PC-3 (cell line): ENCODE data around the gene CDHR5.

ENCODE experiments used
- EZH2phosphoT487 ChIP-seq: fragments of 300-600 bp; sonication (generic); IDR thresholded peaks from 2 replicates; pipeline ENCODE4 v1.6.1; 2018; ENCODE audit warnings: mild to moderate bottlenecking, antibody characterized with exemption, low read length, borderline replicate concordance
- TF ChIP-seq, protein P1 (sequence below): fragments of 300-600 bp; sonication (generic); conservative IDR thresholded peaks from 2 replicates; pipeline ENCODE4 v1.5.1; 2017; ENCODE audit warnings: antibody characterized with exemption, low read depth, mild to moderate bottlenecking, low read length

DNA sequence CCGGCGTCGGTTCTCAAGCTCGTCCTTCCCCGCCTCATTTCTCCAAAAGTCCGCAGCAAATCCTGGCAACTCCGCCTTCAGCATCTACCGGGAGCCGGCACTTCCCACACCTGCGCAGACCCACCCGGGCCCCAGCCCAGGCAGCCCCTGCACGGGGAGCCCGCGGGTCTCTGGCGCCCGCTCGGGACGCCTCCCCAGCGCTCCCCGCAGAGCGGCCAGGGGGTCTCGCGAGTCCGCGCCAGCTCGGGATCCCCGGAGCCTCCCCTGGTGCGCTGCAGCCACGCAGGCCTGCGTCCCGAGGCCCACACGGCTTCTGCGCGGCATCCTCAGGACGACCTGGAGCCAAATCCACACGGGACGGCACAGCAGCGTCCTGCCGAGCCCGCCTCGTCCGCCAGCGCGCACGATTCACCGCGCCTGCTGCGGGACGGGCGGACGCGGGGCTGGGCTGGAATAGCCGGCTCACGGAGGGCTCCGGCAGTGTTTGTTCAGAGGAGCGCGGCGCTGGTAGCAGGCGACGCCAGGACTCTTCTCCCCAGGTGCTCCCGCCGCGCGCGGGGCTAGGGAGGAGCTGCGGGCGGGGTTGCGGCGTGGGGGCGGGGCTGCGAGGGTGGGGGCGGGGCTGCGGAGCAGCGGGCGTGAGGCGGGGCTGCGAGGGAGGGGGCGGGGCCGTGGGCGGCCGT lies 49.3 kb downstream of the CDHR5 start:
- TF ChIP-seq, protein P1, sequence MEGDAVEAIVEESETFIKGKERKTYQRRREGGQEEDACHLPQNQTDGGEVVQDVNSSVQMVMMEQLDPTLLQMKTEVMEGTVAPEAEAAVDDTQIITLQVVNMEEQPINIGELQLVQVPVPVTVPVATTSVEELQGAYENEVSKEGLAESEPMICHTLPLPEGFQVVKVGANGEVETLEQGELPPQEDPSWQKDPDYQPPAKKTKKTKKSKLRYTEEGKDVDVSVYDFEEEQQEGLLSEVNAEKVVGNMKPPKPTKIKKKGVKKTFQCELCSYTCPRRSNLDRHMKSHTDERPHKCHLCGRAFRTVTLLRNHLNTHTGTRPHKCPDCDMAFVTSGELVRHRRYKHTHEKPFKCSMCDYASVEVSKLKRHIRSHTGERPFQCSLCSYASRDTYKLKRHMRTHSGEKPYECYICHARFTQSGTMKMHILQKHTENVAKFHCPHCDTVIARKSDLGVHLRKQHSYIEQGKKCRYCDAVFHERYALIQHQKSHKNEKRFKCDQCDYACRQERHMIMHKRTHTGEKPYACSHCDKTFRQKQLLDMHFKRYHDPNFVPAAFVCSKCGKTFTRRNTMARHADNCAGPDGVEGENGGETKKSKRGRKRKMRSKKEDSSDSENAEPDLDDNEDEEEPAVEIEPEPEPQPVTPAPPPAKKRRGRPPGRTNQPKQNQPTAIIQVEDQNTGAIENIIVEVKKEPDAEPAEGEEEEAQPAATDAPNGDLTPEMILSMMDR: no peak
- no peak for TF ChIP-seq EZH2phosphoT487
